OCI-LY1 (cell line): ENCODE results near the gene SOD2.

Experiments used
- H2AFZ ChIP-seq: fragments of 200-600 bp; sonication (generic), shearing (Covaris generic); 2 replicates; pipeline ENCODE4 v1.6.0; 2014; ENCODE audit warnings: antibody characterized with exemption, mild to moderate bottlenecking, low read length
- H3F3A ChIP-seq: fragments of 200-600 bp; sonication (generic), shearing (Covaris generic); 2 replicates; pipeline ENCODE4 v1.6.0; 2014; ENCODE audit warnings: mild to moderate bottlenecking, antibody characterized with exemption, low read length, moderate library complexity; ENCODE audit not compliant: insufficient read depth
- H3K27ac ChIP-seq: fragments of 200-600 bp; sonication (generic); 2 replicates; pipeline ENCODE4 v1.5.1; 2014; ENCODE audit warnings: low read length, mixed run types, mild to moderate bottlenecking, low read depth; ENCODE audit not compliant: poor library complexity, severe bottlenecking
- H3K27me3 ChIP-seq: fragments of 200-600 bp; sonication (generic); 2 replicates; pipeline ENCODE4 v1.6.0; 2014; ENCODE audit warnings: antibody characterized with exemption, mild to moderate bottlenecking, low read length, moderate library complexity; ENCODE audit not compliant: insufficient read depth
- H3K36me3 ChIP-seq: fragments of 200-600 bp; sonication (generic); 2 replicates; pipeline ENCODE4 v1.6.1; 2014; ENCODE audit warnings: mild to moderate bottlenecking, antibody characterized with exemption, low read length, moderate library complexity, mixed read lengths; ENCODE audit not compliant: insufficient read depth
- H3K4me1 ChIP-seq: fragments of 200-600 bp; sonication (generic); 2 replicates; pipeline ENCODE4 v1.5.1; 2014; ENCODE audit warnings: mild to moderate bottlenecking, low read length, moderate library complexity; ENCODE audit not compliant: insufficient read depth, severe bottlenecking
- H3K4me2 ChIP-seq: fragments of 200-600 bp; sonication (generic), shearing (Covaris generic); 2 replicates; pipeline ENCODE4 v1.6.1; 2014; ENCODE audit warnings: low read length
- H3K4me3 ChIP-seq: fragments of 200-600 bp; sonication (generic); 2 replicates; pipeline ENCODE4 v1.5.1; 2014; ENCODE audit warnings: low read length, low read depth, mild to moderate bottlenecking, mixed read lengths; ENCODE audit not compliant: poor library complexity, severe bottlenecking
- H3K79me2 ChIP-seq: fragments of 200-600 bp; shearing (Covaris generic); 2 replicates; pipeline ENCODE4 v1.6.1; 2016; ENCODE audit warnings: mixed run types, low read length, mixed read lengths; ENCODE audit not compliant: insufficient read depth
- H3K9ac ChIP-seq: fragments of 200-600 bp; sonication (generic), shearing (Covaris generic); 2 replicates; pipeline ENCODE4 v1.6.1; 2014; ENCODE audit warnings: mild to moderate bottlenecking, low read length, mixed read lengths
- H3K9me2 ChIP-seq: fragments of 200-600 bp; sonication (generic), shearing (Covaris generic); 2 replicates; pipeline ENCODE4 v1.6.1; 2014; ENCODE audit warnings: low read depth, mild to moderate bottlenecking, low read length, mixed read lengths
- H3K9me3 ChIP-seq: fragments of 200-600 bp; shearing (Covaris generic); 2 replicates; pipeline ENCODE4 v1.6.1; 2014; ENCODE audit warnings: low read length, mixed read lengths
- H4K20me1 ChIP-seq: fragments of 200-600 bp; sonication (generic), shearing (Covaris generic); 2 replicates; pipeline ENCODE4 v1.6.0; 2016; ENCODE audit warnings: mild to moderate bottlenecking, low read length; ENCODE audit not compliant: insufficient read depth
- CTCF ChIP-seq: fragments of 200-600 bp; sonication (generic), shearing (Covaris generic); IDR thresholded peaks from 2 replicates; pipeline ENCODE4 v1.5.1; 2017; ENCODE audit warnings: mild to moderate bottlenecking, antibody characterized with exemption, low read length, moderate library complexity, mixed read lengths
- EZH2 ChIP-seq: fragments of 200-600 bp; sonication (generic), shearing (Covaris generic); IDR thresholded peaks from 2 replicates; pipeline ENCODE4 v1.8.0; 2017; ENCODE audit warnings: borderline replicate concordance, mixed run types, mild to moderate bottlenecking, antibody characterized with exemption, low read length, moderate library complexity, mixed read lengths

SOD2 gene

GRCh38 chr6:159693894-159694545 lies 979 bp upstream of the SOD2 start:
- Histone ChIP-seq H2AFZ (no peak overlapping the region), H3K27me3 (no peaks in the 10 kb centered on the region), H3K9me2 (no peaks in the 10 kb centered on the region), H3K79me2 (no peaks in the 10 kb centered on the region; the same call in 1 of the 2 replicates), H3F3A (no peaks in the 10 kb centered on the region), H3K4me2 (peak overlapping the region; percentile 85), H3K27ac (peak overlapping the region; percentile 54), H4K20me1 (no peaks in the 10 kb centered on the region), H3K4me3 (peak overlapping the region; percentile 68), H3K9ac (peak overlapping the region; percentile 69), H3K4me1 (peaks cover 26% of the 10 kb centered on the region), H3K36me3 (peaks cover 3% of the 10 kb centered on the region; the same call in 1 of the 2 replicates), H3K9me3 (no peaks in the 10 kb centered on the region)
- no peak for TF ChIP-seq CTCF
- no peak for TF ChIP-seq EZH2

- Histone ChIP-seq H3K9ac (peak overlapping the region; percentile 78), H3K36me3 (peaks cover 9% of the 10 kb centered on the region; the same call in 1 of the 2 replicates), H3F3A (no peaks in the 10 kb centered on the region), H3K27ac (peak overlapping the region; percentile 12), H3K4me3 (peak overlapping the region; percentile 68), H4K20me1 (no peaks in the 10 kb centered on the region), H3K27me3 (no peaks in the 10 kb centered on the region), H3K79me2 (no peaks in the 10 kb centered on the region; the same call in 1 of the 2 replicates), H3K9me3 (no peaks in the 10 kb centered on the region), H3K4me1 (peaks cover 26% of the 10 kb centered on the region), H2AFZ (no peak overlapping the region), H3K4me2 (peak overlapping the region; percentile 81), H3K9me2 (no peaks in the 10 kb centered on the region)
- TF ChIP-seq EZH2: no peak
- TF ChIP-seq CTCF: no peak
These were observed 526 bp downstream of the SOD2 start for GRCh38 chr6:159692303-159693127.

- H3K9ac ChIP-seq: peak overlapping the region; percentile 78
- no peak for TF ChIP-seq EZH2
- TF ChIP-seq CTCF: no peak
These were observed 1.1 kb downstream of the SOD2 start for GRCh38 chr6:159691963-159692287.

More at GRCh38 chr6:159691963-159692287, 1.1 kb downstream of the SOD2 start:
- Histone ChIP-seq H2AFZ (no peak overlapping the region), H3K27me3 (no peaks in the 10 kb centered on the region), H3K27ac (peak overlapping the region; percentile 12), H3K36me3 (peaks cover 14% of the 10 kb centered on the region; the same call in 1 of the 2 replicates), H4K20me1 (no peaks in the 10 kb centered on the region), H3K9me2 (no peaks in the 10 kb centered on the region), H3K4me2 (peak overlapping the region; percentile 81), H3K79me2 (no peaks in the 10 kb centered on the region; the same call in 1 of the 2 replicates), H3K9me3 (no peaks in the 10 kb centered on the region), H3F3A (no peaks in the 10 kb centered on the region), H3K4me3 (peak overlapping the region; percentile 68), H3K4me1 (peaks cover 26% of the 10 kb centered on the region)
